Activated CD4-positive, alpha-beta T cell treated with anti-CD3 and anti-CD28 coated beads, Interleukin-10, Interleukin-2, amounts not matched to agents 100 ng/mL and 50 ng/mL, durations not matched to agents 16 hours and 8 hours (primary cell): ENCODE data around the gene ZCCHC12.
"Not testable (repeated sequence)": the region's sequence is repeated elsewhere in the genome, so short reads cannot be mapped to it uniquely, and the experiment has no call there.

Experiments used
- DNase-seq: peaks from one replicate; pipeline ENCODE4 v3.0.0-alpha.2; 2020

ZCCHC12 gene

DNA sequence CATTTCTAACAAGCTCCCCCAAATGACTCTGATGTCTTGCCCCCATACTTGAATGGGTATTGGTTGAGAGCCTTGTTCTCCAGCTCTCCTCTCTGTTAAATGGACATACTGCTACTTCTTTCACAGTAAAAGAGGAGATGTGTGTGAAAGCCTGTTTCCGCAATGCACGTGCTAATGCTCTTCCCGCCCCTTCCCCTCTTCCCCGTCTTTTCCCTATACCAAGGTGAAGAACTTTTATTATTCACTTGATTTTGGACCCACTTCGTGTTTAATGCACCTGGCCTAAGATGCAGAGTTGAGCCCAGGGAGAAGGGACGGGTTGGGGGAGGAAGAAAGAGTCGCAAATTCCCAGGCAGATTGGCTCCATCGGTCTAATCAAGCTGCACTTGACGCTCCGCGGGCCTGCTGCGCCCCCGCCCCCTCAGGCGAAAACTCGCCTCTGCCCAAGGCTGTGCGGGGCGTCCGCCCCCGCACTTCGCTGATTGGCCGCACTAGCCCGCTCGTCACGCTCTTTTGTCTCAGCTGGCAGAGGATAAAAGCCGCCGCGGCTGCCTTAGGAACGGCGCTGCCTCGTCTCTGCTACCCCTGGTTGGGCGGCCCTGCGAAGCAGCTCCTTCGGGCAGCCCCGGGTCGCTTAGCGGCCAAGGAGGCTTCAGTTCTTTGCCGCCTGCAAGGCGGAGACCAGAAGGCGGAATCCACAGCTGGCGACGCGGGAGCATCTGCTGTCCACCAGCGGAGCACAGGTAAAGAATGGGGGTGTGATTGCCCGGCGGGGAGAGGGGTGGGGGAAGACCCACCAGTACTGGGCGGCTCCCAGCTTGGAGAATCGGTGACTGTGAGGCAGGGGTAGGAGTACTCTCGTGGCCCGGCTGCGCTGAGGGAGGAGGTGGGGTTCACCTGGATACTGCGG, at the start of gene ZCCHC12:
ZCCHC12 (plus strand) TSS at position 562 of the 910 bp plus-strand sequence. CDS start 1,421 bp downstream, outside the sequence.
- DNase-seq = peak; percentile 26

DNA sequence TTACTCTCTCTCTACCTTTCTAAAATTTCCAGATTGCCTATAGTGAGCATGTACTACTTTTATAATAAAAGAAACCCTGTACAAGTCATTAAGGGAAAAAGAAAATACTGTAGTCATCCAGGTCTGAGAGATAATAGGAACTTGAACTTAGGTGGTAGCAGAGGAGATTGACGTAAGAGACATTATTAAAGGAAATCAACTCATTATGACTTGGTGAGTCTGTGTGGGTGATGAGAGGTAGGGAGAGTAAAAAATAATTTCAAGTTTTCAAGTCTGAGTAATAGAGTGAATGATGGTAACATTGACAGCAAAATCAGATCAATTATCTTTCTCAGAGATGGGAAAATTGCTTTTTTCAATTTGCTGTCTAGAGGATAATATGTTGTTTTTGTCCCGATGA, 44.0 kb upstream of the ZCCHC12 start:
- DNase-seq = no peak

DNA sequence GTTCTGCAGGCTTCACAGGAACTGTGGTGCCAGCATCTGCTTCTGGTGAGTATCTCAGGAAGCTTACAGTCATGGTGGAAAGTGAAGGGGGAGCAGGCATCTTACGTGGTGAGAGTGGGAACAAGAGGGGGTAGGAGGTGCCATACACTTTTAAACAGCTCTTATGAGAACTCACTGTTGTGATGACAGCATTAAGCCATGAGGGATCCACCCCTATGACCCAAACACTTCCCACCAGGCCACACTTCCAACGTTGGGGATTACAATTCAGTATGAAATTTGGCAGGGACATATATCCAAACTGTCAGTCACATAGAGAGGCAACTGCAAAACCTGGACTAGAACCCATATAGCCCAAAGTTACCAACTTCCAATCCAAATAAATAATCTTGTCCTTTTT, 43.1 kb upstream of the ZCCHC12 start:
- DNase-seq = no peak

DNA sequence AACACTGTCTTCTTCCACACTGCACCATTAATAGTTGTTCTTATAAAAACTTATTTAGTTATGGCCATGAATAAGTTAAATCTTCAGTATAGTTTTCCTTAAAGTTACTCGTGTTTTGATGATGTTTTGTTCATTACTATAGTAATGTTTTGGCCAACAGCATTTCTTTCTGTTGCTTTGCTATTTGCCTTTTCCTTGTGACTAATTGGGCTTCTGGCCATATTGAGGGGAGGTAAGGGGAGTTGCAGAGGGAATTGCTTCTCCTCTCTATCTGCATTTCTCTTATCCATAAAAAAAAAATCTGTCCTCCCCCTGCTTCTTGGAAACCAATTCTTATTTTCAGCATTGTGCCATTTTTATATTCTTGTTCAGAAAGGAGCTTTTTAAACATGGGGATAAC, 42.7 kb upstream of the ZCCHC12 start:
- DNase-seq = no peak

DNA sequence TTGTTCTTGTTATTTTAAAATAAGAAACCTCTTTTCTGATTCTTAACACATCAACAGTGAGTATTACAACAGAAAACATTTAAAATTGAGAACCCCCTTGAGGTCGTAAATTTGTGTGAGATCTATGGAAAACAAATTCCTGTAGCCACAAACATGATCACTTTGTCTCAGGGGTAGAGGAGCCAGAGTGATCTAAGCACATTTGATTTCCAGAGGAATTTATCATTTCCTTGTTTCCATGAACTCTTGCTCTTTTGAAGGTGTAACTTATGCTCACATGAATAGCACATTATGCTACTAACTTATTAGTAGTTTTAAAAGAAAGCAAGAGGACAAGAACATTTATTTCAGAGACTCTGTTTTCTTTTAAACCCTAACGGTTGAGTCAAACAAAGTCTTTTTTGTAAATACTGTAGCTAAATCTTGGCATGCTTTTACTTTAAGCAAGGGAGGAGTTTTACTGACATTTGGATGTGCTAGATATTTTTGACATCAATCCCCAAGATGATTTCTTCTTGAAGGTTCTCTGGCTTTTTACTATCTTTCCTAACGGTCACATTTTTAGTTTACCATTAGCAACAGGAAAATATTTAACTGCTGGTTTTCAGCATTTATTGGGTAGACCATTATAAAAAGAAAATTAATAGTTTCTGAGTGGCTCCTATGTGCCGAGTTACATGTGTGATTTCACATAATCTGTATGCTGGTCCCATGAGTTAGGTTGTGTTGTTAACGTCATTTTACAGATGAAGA, 27.9 kb upstream of the ZCCHC12 start:
- no peak for DNase-seq

DNA sequence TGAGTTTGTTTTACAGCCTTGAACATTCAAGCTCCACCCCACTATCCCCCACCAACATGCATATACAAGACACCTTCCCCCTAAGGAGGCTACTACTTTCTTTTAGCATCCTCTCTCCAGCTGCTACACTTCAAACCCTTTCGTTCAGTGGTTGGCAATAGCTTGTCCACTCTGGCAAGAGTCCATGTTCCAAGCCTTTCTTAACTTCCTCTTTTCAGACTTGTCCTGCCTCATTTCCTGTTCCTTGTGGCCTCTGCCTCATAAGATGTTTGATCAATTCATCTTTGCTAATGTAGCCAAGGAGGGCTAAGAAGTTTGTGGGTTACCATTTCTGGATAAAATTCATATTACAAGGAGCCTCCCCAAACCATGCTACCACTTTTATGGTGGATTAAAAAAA, 20.8 kb upstream of the ZCCHC12 start:
- DNase-seq = no peak

DNA sequence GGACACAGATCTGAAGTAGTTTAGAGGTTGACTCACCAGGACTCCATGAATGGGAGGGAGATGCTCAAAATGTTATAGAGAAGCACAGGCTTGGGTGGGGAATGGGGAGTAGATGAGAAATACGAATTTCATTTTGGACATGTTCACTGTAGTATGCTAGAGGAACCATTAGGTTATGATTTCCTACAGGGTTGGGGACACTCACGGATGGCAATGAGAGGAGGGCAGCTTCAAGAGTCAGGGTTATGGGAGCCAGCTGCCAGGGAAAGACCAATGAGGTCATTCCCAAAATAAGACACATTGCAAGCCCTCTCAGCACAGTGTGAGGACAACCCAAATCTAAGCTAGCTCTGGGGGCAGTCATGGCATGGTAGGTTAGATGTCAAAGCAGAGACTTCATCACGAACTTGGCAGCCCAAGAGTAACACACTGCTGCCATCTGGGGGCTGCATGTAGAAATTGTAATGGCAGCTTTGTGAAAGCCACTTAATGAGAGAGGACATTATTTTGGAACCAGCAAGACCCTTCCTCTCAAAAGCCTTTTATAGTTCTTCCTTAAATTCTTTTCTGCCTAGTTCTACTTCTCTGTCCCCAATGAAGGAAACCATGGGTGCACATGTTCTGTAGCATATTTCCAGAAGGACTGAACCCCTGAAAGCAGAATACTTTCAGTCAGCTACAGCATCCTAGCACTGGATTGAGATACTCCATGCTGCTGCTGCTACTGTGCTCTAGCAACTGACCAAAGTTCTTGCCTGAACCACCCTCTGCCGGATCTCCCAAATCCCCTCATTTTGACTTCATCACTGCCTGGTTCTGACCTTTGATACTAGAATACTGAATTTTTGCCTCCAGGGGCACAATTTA, 16.2 kb upstream of the ZCCHC12 start:
- peak; percentile 54 for DNase-seq

DNA sequence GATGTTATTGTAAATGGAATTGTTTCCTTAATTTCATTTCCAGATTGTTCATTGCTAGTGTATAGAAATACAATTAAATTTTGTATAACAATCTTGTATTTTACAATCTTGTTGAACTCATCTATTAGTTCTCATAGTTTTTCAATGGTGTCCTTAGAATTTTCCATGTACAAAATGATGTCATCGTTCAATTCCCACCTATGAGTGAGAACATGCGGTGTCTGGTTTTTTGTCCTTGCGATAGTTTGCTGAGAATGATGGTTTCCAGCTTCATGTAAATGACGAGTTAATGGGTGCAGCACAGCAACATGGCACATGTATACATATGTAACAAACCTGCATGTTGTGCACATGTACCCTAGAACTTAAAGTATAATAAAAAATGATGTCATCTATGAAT, 6.4 kb upstream of the ZCCHC12 start:
- not testable (repeated sequence) for DNase-seq

DNA sequence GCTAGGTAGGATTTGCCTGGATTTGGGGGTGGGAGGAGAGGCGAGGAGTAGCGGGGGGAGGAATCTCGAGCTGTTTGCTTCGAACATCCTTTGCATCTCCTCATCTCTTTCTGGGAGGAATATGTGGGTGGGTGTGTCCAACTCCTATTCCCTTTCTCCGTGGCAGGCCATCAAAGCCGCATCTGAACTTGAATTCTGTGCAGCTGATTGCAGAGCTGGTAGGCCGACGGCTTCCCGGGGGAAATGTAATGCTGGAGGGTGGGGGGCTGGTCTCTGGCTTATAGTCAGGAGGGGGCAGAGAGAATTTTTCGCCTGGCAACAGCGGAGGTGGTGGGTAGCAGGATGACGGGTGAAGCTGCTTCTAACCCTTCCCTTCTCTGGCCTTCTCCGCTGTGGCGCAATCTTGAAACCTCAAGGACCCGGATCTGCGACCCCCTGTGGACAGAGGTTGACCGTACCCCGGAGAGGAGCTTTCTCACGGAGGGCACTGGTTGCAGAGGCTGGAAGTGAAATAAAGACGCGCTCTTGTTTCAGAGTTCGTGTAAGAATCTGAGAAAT, 628 bp downstream of the ZCCHC12 start:
- DNase-seq = no peak

DNA sequence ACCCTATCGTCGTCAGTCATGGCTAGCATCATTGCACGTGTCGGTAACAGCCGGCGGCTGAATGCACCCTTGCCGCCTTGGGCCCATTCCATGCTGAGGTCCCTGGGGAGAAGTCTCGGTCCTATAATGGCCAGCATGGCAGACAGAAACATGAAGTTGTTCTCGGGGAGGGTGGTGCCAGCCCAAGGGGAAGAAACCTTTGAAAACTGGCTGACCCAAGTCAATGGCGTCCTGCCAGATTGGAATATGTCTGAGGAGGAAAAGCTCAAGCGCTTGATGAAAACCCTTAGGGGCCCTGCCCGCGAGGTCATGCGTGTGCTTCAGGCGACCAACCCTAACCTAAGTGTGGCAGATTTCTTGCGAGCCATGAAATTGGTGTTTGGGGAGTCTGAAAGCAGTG, 1.6 kb downstream of the ZCCHC12 start:
- no peak for DNase-seq

DNA sequence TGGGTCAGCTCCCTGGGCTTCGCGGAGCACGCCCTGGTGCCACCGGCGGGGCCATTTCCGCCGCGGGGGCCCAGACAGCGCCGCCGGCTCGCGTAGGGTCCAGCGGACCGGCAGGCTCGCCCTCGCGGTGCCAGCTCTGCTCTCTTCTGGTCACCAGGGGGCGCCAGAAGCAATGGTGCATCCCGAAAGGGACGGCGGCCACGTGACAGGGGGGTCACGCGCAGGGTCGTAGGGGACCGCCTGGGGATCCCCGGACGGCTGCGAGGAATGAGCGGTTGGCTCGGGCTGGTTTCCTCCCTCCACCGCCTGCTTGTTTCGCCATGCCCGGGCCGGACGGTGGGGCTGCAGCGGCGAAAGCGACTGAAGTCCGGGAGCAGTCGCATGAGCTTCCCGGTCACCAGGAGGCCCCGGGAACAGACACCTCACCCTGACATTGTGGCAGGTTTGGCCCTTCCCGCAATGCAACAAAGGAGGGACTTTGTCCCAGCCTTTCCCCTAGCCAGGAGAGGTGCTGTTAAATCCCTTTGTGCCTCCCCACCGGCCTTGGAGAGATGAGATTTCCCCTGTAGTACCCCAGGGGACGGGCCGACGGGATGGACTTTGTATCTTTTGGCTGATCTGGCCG, 15.8 kb downstream of the ZCCHC12 start:
- peak; percentile 65 for DNase-seq

DNA sequence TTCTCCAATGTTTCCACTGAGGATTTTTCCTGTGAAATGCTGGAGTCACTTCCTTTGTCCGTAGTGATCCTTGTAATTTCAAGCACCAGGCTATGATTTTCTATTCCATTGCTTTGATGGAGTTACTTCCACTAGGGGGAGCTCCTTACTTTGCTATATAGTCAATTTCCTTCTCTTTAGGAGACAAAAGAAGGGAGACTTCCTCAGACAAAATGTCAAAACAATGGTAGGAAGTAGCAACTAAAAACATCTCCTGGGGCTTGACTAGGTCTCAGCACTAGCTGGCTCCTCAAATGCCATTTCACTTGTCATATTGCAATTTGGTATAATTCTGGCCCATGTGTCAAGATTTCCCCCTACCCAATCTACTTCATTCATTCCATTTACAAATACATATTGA, 24.1 kb downstream of the ZCCHC12 start:
- DNase-seq = peak; percentile 56

DNA sequence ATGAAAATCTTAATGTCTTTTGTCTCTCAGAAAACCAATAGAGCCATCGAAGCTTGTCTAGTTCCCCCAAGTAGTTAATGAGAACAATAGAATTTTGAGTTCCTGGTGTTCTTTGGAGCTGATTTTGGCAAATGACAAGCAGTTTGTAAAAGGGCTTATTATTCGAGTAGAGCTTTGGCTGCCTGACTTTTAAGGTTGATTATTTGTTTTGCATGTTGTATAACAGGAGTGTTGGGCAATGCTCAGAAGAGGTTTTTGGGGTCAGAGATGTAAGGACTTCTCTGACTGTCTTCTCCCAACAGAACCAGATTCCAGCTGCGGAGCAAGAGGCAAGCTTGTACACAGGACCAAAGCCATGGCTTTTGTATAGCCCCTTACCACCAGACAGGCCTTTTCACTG, 30.0 kb downstream of the ZCCHC12 start:
- no peak for DNase-seq

DNA sequence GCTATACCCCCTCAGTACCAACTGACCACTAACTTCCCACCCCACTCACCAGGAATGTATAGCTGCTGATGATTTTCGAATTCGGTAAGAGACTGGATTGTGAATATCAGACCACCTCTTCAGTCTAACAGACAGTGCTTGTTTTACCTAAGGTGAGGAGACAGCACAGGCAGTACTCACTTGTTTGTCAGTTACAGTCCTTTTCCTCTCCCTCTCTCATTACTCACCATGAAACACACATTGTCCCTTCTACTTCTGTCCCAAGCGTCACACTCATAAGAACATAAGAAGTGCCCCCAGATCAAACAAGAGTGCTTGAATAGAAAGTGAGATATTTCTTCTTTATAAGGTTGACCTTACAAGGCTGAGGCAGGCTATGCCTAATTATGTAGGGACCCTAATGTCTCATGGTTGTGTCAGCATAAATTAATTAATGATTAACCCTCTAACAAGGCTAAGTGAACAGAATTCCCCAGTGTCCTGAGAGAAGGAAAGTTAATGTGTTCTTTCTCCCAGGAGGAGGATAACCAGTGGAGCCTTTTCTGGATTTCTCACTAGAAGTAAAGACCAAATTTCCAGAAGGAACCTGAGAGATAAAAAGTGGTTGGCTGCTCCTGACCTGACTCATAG, 32.2 kb downstream of the ZCCHC12 start:
- no peak for DNase-seq

DNA sequence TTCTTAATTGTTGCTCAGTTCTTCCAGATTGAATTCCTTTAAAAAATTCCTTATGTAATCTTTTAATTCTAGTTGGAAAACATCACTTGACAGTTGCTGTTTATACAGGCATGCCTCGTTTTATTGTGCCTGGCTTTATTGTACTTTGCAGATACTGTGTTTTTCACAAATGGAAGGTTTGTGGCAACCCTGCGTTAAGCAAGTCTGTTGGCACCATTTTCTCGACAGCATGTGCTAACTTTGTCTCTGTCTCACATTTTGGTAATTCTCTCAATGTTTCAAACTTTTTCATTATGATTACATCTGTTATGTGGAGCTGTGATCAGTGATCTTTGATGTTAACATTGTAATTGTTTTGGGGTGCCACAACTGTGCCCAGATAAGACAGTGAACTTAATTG, 33.4 kb downstream of the ZCCHC12 start:
- DNase-seq = no peak

DNA sequence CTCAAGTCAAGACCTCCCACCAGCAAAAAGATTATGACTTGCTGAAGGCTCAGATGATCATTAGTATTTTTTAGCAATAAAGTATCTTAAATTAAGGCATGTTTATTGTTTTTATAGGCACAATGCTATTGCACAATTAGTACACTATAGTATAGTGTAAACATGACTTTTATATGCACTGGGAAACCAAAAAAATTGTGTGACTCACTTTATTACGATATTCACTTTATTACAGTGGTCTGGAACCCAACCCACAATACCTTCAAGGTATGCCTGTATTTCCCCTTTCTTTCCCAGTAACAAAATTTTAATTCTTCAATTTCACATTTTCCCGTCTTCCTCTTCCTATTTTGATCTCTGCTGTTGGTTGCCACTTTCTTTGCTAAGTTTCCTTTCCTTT, 37.7 kb downstream of the ZCCHC12 start:
- DNase-seq = no peak

DNA sequence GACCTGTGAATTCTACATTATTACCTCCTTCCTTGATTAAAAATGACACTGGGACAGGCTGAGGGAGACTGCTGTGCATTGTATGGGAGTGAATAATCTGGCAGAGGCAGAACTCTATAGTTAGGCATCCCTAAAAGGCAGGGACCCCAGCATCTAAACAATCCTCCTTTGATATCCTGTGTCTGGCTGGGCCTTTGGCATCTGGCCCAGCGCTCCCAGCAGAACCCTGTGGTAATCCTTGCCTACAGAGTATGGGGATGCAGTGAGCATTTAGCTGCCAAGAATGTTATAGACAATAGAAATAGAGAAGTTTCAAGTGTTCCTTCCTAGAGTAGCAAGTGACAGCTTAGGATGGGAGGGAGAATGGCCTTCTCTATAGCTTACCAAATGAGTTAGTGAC, 38.5 kb downstream of the ZCCHC12 start:
- no peak for DNase-seq

DNA sequence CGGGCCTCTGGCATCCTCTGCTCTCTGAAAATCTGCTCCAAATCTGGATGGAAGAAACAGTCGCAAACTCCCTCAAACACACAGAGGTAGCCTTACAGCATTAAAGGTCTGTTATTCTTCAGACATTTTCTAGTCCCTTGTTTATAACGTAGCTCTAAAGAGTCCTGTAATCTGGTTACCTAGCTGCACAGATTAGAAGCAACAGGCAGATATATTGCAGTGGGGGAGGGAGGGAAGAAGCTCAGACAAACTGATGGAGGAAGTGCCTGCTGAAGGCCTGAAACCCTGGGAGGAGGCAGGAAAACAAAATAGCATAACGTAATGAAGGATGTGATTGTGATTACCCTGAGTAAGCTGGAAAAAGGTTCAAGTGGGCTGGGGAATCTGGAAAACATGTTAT, 39.4 kb downstream of the ZCCHC12 start:
- no peak for DNase-seq

DNA sequence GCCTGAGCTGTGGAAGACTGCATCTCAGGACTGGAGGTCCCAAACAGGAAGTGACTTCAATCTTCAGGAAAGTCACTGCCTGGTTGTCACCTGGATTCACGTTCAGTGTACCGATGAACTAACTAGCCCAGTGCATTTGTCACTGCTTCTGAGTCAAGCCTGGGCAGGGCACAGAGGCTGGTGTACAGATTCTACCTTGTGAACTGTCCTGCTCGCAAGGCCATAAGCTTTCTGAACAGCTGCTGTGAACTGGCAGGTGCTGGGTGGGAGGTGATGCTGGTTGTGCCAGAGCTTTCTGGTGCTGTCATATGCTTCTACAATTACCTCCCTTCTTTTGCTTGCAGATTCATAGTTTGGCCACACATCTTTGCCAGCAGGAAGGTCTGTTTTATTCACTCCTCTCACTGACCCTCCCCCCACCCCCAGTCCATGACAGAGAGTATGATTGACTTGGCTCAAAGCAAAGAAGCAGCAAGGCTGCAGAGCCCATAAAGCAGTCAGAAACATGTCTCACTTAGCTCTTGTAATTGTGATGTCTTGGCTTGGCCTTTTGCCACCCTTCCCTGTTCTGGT, 40.5 kb downstream of the ZCCHC12 start:
- no peak for DNase-seq

DNA sequence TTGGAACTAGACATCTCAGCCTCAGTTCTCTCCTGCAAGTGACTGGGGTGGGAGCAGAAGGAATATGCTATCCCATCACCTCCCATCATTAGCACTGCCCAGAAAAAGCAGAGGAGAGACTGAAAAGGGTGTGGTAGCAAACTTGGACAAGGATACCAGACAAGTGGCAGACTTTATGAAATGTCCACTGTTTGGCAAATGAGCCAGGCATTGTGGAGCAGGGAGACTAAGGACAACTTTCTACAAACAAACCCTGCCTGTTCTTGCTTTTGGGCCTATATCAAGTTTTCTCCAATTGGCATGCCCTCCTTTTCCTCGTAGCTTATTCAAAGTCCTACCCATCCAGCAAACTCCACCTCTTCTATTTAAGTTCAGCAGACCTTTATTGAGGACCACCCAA, 41.6 kb downstream of the ZCCHC12 start:
- DNase-seq = no peak

DNA sequence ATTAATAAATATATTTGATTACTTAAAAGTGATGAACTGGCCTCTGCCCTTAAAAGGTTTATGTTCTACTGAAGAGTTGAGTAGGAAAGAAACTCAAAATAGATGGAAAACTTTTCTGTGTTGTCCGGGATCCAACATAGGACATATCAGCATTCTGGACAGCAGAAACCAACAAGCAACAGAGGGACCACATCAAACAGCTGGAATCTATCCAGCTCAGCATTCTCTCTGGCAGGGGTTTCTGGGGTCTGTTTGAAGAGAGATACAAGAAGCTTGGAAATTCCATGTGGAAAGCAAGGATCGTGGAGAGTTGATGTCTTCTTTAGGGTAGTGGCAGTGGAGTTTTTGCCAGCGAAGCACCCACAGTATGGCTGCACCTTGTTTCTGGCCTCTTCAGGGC, 43.6 kb downstream of the ZCCHC12 start:
- no peak for DNase-seq
